Breast epithelium (tissue), 3 donors: ENCODE data around the gene ZNF134.

Experiments
- CTCF ChIP-seq, 3 donors: fragments of 450-650 bp; IDR thresholded peaks; one replicate each; pipeline ENCODE4 v1.5.1; 2016 to 2017; ENCODE audit warnings: antibody characterized with exemption in 3 of 3, mild to moderate bottlenecking in 3 of 3, moderate library complexity in 3 of 3
- POLR2A ChIP-seq: fragments of 450-650 bp; IDR thresholded peaks from one replicate; pipeline ENCODE4 v1.6.1; 2016; ENCODE audit warnings: antibody characterized with exemption, mild to moderate bottlenecking, moderate library complexity
- POLR2AphosphoS5 ChIP-seq, 3 donors: sonication (generic); formaldehyde crosslinking; IDR thresholded peaks; one replicate each; pipeline ENCODE4 v1.6.1; 2017; ENCODE audit warnings: antibody characterized with exemption in 3 of 3

DNA sequence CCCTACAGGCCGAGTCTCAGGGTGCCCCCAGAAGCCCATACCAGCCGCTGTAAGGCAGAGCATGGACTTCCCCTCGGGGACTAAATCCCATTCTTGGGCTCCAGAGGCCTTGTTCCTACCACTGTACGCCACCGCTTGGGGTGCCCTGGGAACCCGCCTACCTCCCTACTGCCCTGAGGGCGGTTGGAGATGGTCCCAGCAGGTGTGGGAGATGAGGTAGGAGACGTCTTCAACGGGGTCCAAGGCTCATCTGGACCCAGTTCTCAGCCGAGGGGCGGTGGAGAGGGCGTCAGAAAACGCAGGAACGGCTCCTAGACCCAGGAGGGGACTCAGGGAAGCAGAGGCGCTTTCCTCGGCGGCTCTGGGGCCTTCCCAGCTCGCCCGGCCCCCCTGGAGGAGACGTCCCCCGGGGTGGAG is 30.9 kb upstream of the ZNF134 start:
- TF ChIP-seq CTCF (IDR thresholded peaks at IDR 0.05): no peak
- TF ChIP-seq POLR2A: no peak
- no peak for TF ChIP-seq POLR2AphosphoS5 (IDR thresholded peaks at IDR 0.05)
